Gastroesophageal sphincter (tissue), 3 donors: ENCODE results near the gene NELFB.

Source experiments
- EP300 ChIP-seq: sonication (generic); formaldehyde crosslinking; IDR thresholded peaks from one replicate; pipeline ENCODE4 v1.6.1; 2017; ENCODE audit warnings: antibody characterized with exemption, mild to moderate bottlenecking
- POLR2A ChIP-seq, 2 donors: fragments of 450-650 bp; IDR thresholded peaks; one replicate each; pipeline ENCODE4 v1.6.1; 2017; ENCODE audit warnings: antibody characterized with exemption in 2 of 2, mild to moderate bottlenecking in 2 of 2, moderate library complexity in 1 of 2
- POLR2AphosphoS5 ChIP-seq: sonication (generic); formaldehyde crosslinking; IDR thresholded peaks from one replicate; pipeline ENCODE4 v1.6.1; 2017; ENCODE audit warnings: antibody characterized with exemption
- TF ChIP-seq, protein P1 (sequence below), 4 experiments: fragments of 200-600 bp in 2 of 4; fragments of 450-650 bp in 2 of 4; sonication (generic) in 1 of 4; IDR thresholded peaks; one replicate each; pipeline ENCODE4 v1.5.1; 2017 to 2019; ENCODE audit warnings: antibody characterized with exemption in 4 of 4, mild to moderate bottlenecking in 2 of 4, moderate library complexity in 2 of 4

DNA sequence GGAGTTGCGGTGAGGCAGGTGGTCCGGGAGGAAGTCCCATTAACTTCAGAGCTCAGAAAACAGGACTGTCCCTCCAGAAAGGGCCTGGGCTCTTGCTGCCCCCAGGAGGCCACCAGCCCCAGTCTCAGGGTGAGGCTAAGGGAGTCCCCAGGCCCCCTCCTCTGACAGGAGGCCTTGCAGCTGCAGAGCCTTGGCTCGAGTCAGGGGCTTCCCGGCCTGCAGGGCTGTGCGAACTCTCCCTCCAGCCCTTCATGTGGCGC is 7.3 kb upstream of the NELFB start:
- TF ChIP-seq POLR2A (IDR thresholded peaks at IDR 0.05) (no peak), EP300 (no peak), POLR2AphosphoS5 (no peak)
- TF ChIP-seq, protein P1, sequence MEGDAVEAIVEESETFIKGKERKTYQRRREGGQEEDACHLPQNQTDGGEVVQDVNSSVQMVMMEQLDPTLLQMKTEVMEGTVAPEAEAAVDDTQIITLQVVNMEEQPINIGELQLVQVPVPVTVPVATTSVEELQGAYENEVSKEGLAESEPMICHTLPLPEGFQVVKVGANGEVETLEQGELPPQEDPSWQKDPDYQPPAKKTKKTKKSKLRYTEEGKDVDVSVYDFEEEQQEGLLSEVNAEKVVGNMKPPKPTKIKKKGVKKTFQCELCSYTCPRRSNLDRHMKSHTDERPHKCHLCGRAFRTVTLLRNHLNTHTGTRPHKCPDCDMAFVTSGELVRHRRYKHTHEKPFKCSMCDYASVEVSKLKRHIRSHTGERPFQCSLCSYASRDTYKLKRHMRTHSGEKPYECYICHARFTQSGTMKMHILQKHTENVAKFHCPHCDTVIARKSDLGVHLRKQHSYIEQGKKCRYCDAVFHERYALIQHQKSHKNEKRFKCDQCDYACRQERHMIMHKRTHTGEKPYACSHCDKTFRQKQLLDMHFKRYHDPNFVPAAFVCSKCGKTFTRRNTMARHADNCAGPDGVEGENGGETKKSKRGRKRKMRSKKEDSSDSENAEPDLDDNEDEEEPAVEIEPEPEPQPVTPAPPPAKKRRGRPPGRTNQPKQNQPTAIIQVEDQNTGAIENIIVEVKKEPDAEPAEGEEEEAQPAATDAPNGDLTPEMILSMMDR (IDR thresholded peaks at IDR 0.05), result no peak
